GM18498 (cell line): ENCODE data around the gene TMCC1.

Experiments used
- ATAC-seq: cut with Tn5 transposase; IDR thresholded peaks from one replicate; pipeline ENCODE4 v1.9.1; 2021; ENCODE audit warnings: mild to moderate bottlenecking, moderate library complexity; ENCODE audit not compliant: unreplicated experiment

TMCC1 gene

GRCh38 chr3:129602730-129603560 lies 290.6 kb downstream of the TMCC1 start:
- ATAC-seq: no peak

GRCh38 chr3:129602309-129602708 lies 291.2 kb downstream of the TMCC1 start:
- ATAC-seq: no peak

- ATAC-seq: no peak
These were observed 291.8 kb downstream of the TMCC1 start for GRCh38 chr3:129601713-129602112.

- no peak for ATAC-seq
These were observed 293.2 kb downstream of the TMCC1 start for GRCh38 chr3:129600348-129600747.

- ATAC-seq: no peak
These were observed 293.9 kb downstream of the TMCC1 start for GRCh38 chr3:129599607-129600006.

GRCh38 chr3:129599073-129599472 lies 294.4 kb downstream of the TMCC1 start:
- no peak for ATAC-seq

- ATAC-seq: no peak
These were observed 295.0 kb downstream of the TMCC1 start for GRCh38 chr3:129598484-129598883.

GRCh38 chr3:129598000-129598381 lies 295.5 kb downstream of the TMCC1 start:
- ATAC-seq: no peak
